Liver (tissue), 3 donors: ENCODE measurements around the gene ZNF710.

Experiments
- ATF3 ChIP-seq: IDR thresholded peaks from 2 replicates; pipeline ENCODE4 v1.6.1; 2016; ENCODE audit warnings: antibody characterized with exemption
- CTCF ChIP-seq: fragments of 150-350 bp; IDR thresholded peaks from 2 replicates; pipeline ENCODE4 v1.5.1; 2017; ENCODE audit warnings: improper control_type of control experiment, low read depth, low read length; ENCODE audit not compliant: missing input control
- EGR1 ChIP-seq, 2 donors: IDR thresholded peaks; 2 replicates each; pipeline ENCODE4 v1.6.1; 2016 to 2018; ENCODE audit warnings: antibody characterized with exemption in 2 of 2, low read depth in 2 of 2
- FOXA1 ChIP-seq: IDR thresholded peaks from 2 replicates; pipeline ENCODE4 v1.6.1; 2016; ENCODE audit warnings: antibody characterized with exemption
- FOXA2 ChIP-seq: IDR thresholded peaks from 2 replicates; pipeline ENCODE4 v1.6.1; 2016; ENCODE audit warnings: antibody characterized with exemption
- JUND ChIP-seq, 2 donors: IDR thresholded peaks; 2 replicates each; pipeline ENCODE4 v1.6.1; 2016; ENCODE audit warnings: antibody characterized with exemption in 2 of 2
- MAX ChIP-seq: IDR thresholded peaks from 2 replicates; pipeline ENCODE4 v1.6.1; 2016; ENCODE audit warnings: antibody characterized with exemption
- NR2F2 ChIP-seq: IDR thresholded peaks from 2 replicates; pipeline ENCODE4 v1.6.1; 2016; ENCODE audit warnings: antibody characterized with exemption
- RAD21 ChIP-seq, 2 donors: IDR thresholded peaks; 2 replicates each; pipeline ENCODE4 v1.6.1; 2016; ENCODE audit warnings: antibody characterized with exemption in 2 of 2, mild to moderate bottlenecking in 2 of 2
- REST ChIP-seq: IDR thresholded peaks from 2 replicates; pipeline ENCODE4 v1.6.1; 2016; ENCODE audit warnings: antibody characterized with exemption, mild to moderate bottlenecking
- SP1 ChIP-seq: IDR thresholded peaks from 2 replicates; pipeline ENCODE4 v1.6.1; 2018; ENCODE audit warnings: antibody characterized with exemption, mild to moderate bottlenecking
- TAF1 ChIP-seq: conservative IDR thresholded peaks from 2 replicates; pipeline ENCODE4 v1.6.1; 2016; ENCODE audit warnings: antibody characterized with exemption, mild to moderate bottlenecking
- YY1 ChIP-seq: IDR thresholded peaks from 2 replicates; pipeline ENCODE4 v1.6.1; 2016; ENCODE audit warnings: antibody characterized with exemption, mild to moderate bottlenecking
- ZBTB33 ChIP-seq: IDR thresholded peaks from 2 replicates; pipeline ENCODE4 v1.6.1; 2016; ENCODE audit warnings: antibody characterized with exemption
- donor health status: healthy.
- donor health status: healthy.

- no peak for TF ChIP-seq CTCF
- TF ChIP-seq YY1, result no peak
- no peak for TF ChIP-seq RAD21 (IDR thresholded peaks at IDR 0.05)
- no peak for TF ChIP-seq ATF3
- no peak for TF ChIP-seq JUND (IDR thresholded peaks at IDR 0.05)
- TF ChIP-seq MAX, result no peak
- TF ChIP-seq REST, result no peak
- no peak for TF ChIP-seq TAF1
- no peak for TF ChIP-seq FOXA2
- no peak for TF ChIP-seq FOXA1
- no peak for TF ChIP-seq SP1
- TF ChIP-seq ZBTB33, result no peak
- no peak for TF ChIP-seq EGR1 (IDR thresholded peaks at IDR 0.05; ENCODE audit: low read depth in 2 of 2)
- no peak for TF ChIP-seq NR2F2
These were observed 104.4 kb downstream of the ZNF710 start for GRCh38 chr15:90105521-90105920.
